Measurements from ENCODE around the gene RABGEF1. TPM values are rescaled to one million over a fixed set of nuclear protein-coding genes. Genes with fewer than 3 reads are reported as not detected.

The RABGEF1 gene
- total and polyA plus RNA-seq, 2 experiments from 2014 or later = 14.7 to 17.5 TPM

DNA sequence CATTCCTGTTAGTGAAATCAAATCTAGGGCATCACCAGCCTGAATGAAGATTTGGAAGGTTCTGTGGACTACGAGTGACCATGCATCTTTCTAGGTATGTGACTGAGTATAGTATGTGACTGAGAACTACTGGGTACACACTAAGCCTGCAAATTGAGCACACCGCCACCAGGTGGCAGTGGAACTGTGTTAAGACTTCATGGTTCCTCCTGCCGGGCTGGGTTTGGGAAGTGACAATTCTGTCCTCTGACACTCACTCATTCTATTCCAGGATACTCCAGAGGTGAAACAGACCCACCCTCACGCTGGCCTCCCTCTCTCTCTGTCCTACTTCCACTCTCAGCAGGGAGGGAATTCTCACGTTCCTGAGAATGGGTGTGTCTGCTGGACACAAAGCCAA lies 96.5 kb downstream of the RABGEF1 start:
- Mint-ChIP-seq H3K27ac (peak overlapping the region; percentile 78; the same call in 1 of the 2 replicates), H3K27me3 (ENCODE audit: insufficient read depth, low read depth, poor library complexity) (peaks cover 3% of the 10 kb centered on the region), H3K4me1 (no peaks in the 10 kb centered on the region), H3K4me3 (no peak overlapping the region), H3K36me3 (ENCODE audit: low read depth) (no peaks in the 10 kb centered on the region), H3K9me3 (peaks cover 8% of the 10 kb centered on the region; the same call in 2 of the 3 replicates)
- DNase-seq (ENCODE audit: low spot score) (peak; percentile 93), ATAC-seq (peak; percentile 94)
- H3K36me3 ChIP-seq (ENCODE audit: insufficient read depth) = no peaks in the 10 kb centered on the region
- no peaks in the 10 kb centered on the region for H3K9me2 ChIP-seq (ENCODE audit: insufficient read depth)
- H4K20me1 ChIP-seq (replicated peaks; ENCODE audit: insufficient read depth) = no peaks in the 10 kb centered on the region
- 0 out of 2 replicates have a peak overlapping the region, but pooled peaks have one; percentile 18 for H2AFZ ChIP-seq
- H3K4me1 ChIP-seq (ENCODE audit: insufficient read depth) = no peaks in the 10 kb centered on the region
- TF ChIP-seq, protein P1, sequence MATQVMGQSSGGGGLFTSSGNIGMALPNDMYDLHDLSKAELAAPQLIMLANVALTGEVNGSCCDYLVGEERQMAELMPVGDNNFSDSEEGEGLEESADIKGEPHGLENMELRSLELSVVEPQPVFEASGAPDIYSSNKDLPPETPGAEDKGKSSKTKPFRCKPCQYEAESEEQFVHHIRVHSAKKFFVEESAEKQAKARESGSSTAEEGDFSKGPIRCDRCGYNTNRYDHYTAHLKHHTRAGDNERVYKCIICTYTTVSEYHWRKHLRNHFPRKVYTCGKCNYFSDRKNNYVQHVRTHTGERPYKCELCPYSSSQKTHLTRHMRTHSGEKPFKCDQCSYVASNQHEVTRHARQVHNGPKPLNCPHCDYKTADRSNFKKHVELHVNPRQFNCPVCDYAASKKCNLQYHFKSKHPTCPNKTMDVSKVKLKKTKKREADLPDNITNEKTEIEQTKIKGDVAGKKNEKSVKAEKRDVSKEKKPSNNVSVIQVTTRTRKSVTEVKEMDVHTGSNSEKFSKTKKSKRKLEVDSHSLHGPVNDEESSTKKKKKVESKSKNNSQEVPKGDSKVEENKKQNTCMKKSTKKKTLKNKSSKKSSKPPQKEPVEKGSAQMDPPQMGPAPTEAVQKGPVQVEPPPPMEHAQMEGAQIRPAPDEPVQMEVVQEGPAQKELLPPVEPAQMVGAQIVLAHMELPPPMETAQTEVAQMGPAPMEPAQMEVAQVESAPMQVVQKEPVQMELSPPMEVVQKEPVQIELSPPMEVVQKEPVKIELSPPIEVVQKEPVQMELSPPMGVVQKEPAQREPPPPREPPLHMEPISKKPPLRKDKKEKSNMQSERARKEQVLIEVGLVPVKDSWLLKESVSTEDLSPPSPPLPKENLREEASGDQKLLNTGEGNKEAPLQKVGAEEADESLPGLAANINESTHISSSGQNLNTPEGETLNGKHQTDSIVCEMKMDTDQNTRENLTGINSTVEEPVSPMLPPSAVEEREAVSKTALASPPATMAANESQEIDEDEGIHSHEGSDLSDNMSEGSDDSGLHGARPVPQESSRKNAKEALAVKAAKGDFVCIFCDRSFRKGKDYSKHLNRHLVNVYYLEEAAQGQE (IDR thresholded peaks at IDR 0.05; ENCODE audit: unreplicated experiment) = peak; percentile 10
- TF ChIP-seq, protein P2, sequence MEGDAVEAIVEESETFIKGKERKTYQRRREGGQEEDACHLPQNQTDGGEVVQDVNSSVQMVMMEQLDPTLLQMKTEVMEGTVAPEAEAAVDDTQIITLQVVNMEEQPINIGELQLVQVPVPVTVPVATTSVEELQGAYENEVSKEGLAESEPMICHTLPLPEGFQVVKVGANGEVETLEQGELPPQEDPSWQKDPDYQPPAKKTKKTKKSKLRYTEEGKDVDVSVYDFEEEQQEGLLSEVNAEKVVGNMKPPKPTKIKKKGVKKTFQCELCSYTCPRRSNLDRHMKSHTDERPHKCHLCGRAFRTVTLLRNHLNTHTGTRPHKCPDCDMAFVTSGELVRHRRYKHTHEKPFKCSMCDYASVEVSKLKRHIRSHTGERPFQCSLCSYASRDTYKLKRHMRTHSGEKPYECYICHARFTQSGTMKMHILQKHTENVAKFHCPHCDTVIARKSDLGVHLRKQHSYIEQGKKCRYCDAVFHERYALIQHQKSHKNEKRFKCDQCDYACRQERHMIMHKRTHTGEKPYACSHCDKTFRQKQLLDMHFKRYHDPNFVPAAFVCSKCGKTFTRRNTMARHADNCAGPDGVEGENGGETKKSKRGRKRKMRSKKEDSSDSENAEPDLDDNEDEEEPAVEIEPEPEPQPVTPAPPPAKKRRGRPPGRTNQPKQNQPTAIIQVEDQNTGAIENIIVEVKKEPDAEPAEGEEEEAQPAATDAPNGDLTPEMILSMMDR (conservative IDR thresholded peaks at IDR 0.05; ENCODE audit: low read depth in 2 of 2) = peak; percentile 79 to 90
- TF ChIP-seq JUNB (IDR thresholded peaks at IDR 0.05; ENCODE audit: unreplicated experiment) = no peak
- H3F3A ChIP-seq (replicated peaks; ENCODE audit: low read depth) = no peaks in the 10 kb centered on the region
- H3K4me3 ChIP-seq = no peak overlapping the region
- no peaks in the 10 kb centered on the region for H3K79me2 ChIP-seq (replicated peaks; ENCODE audit: insufficient read depth)
- no peaks in the 10 kb centered on the region for H3K27me3 ChIP-seq (ENCODE audit: insufficient read depth)
- no peak overlapping the region for H3K4me2 ChIP-seq
- no peak overlapping the region for H3K27ac ChIP-seq (ENCODE audit: low read depth)

DNA sequence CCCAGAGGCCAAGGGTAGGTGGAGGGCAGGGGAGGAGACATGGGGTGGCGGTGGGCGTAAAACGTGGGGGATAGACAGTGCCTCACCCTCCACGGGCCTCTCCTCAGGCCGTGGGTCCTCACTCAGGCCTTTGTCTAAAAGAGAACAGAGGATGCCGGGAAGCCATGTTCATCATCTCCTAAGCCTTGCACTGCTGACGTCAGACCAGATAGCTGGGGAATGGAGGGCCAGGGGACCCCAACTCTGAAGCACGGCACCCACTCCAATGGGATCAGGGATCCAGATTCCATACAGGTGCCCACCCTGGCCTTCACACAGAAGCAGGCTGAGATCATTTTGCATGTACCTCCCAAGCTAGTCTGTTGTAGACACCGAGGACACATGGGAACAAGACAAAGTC lies 97.1 kb downstream of the RABGEF1 start:
- H3K4me1 Mint-ChIP-seq = no peaks in the 10 kb centered on the region
- Histone ChIP-seq H3K27me3 (ENCODE audit: insufficient read depth) (no peaks in the 10 kb centered on the region), H3K79me2 (replicated peaks; ENCODE audit: insufficient read depth) (no peaks in the 10 kb centered on the region), H4K20me1 (replicated peaks; ENCODE audit: insufficient read depth) (no peaks in the 10 kb centered on the region), H3F3A (replicated peaks; ENCODE audit: low read depth) (no peaks in the 10 kb centered on the region), H3K36me3 (ENCODE audit: insufficient read depth) (no peaks in the 10 kb centered on the region), H3K4me2 (no peak overlapping the region), H3K4me1 (ENCODE audit: insufficient read depth) (no peaks in the 10 kb centered on the region), H2AFZ (no peak overlapping the region), H3K4me3 (no peak overlapping the region), H3K27ac (ENCODE audit: low read depth) (no peak overlapping the region), H3K9me2 (ENCODE audit: insufficient read depth) (no peaks in the 10 kb centered on the region)
- ATAC-seq (no peak), DNase-seq (ENCODE audit: low spot score) (no peak)
- TF ChIP-seq CREB1 (CRISPR knock-in tag; IDR thresholded peaks at IDR 0.05; ENCODE audit: low read depth) (no peak), JUNB (IDR thresholded peaks at IDR 0.05; ENCODE audit: unreplicated experiment) (no peak), ZNF331 (CRISPR knock-in tag; IDR thresholded peaks at IDR 0.05; ENCODE audit: low read depth) (no peak), NANOG (IDR thresholded peaks at IDR 0.05; ENCODE audit: borderline replicate concordance) (no peak), ZNF114 (CRISPR knock-in tag; IDR thresholded peaks at IDR 0.05) (no peak), EZH2 (IDR thresholded peaks at IDR 0.05; ENCODE audit: low read depth, unreplicated experiment) (no peak)
- TF ChIP-seq, protein P3, sequence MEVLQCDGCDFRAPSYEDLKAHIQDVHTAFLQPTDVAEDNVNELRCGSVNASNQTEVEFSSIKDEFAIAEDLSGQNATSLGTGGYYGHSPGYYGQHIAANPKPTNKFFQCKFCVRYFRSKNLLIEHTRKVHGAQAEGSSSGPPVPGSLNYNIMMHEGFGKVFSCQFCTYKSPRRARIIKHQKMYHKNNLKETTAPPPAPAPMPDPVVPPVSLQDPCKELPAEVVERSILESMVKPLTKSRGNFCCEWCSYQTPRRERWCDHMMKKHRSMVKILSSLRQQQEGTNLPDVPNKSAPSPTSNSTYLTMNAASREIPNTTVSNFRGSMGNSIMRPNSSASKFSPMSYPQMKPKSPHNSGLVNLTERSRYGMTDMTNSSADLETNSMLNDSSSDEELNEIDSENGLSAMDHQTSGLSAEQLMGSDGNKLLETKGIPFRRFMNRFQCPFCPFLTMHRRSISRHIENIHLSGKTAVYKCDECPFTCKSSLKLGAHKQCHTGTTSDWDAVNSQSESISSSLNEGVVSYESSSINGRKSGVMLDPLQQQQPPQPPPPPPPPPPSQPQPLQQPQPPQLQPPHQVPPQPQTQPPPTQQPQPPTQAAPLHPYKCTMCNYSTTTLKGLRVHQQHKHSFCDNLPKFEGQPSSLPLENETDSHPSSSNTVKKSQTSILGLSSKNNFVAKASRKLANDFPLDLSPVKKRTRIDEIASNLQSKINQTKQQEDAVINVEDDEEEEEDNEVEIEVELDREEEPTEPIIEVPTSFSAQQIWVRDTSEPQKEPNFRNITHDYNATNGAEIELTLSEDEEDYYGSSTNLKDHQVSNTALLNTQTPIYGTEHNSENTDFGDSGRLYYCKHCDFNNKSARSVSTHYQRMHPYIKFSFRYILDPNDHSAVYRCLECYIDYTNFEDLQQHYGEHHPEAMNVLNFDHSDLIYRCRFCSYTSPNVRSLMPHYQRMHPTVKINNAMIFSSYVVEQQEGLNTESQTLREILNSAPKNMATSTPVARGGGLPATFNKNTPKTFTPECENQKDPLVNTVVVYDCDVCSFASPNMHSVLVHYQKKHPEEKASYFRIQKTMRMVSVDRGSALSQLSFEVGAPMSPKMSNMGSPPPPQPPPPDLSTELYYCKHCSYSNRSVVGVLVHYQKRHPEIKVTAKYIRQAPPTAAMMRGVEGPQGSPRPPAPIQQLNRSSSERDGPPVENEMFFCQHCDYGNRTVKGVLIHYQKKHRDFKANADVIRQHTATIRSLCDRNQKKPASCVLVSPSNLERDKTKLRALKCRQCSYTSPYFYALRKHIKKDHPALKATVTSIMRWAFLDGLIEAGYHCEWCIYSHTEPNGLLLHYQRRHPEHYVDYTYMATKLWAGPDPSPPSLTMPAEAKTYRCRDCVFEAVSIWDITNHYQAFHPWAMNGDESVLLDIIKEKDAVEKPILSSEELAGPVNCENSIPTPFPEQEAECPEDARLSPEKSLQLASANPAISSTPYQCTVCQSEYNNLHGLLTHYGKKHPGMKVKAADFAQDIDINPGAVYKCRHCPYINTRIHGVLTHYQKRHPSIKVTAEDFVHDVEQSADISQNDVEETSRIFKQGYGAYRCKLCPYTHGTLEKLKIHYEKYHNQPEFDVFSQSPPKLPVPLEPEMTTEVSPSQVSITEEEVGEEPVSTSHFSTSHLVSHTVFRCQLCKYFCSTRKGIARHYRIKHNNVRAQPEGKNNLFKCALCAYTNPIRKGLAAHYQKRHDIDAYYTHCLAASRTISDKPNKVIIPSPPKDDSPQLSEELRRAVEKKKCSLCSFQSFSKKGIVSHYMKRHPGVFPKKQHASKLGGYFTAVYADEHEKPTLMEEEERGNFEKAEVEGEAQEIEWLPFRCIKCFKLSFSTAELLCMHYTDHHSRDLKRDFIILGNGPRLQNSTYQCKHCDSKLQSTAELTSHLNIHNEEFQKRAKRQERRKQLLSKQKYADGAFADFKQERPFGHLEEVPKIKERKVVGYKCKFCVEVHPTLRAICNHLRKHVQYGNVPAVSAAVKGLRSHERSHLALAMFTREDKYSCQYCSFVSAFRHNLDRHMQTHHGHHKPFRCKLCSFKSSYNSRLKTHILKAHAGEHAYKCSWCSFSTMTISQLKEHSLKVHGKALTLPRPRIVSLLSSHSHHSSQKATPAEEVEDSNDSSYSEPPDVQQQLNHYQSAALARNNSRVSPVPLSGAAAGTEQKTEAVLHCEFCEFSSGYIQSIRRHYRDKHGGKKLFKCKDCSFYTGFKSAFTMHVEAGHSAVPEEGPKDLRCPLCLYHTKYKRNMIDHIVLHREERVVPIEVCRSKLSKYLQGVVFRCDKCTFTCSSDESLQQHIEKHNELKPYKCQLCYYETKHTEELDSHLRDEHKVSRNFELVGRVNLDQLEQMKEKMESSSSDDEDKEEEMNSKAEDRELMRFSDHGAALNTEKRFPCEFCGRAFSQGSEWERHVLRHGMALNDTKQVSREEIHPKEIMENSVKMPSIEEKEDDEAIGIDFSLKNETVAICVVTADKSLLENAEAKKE (CRISPR knock-in tag; IDR thresholded peaks at IDR 0.05) = no peak
- H3K27me3 Mint-ChIP-seq (ENCODE audit: insufficient read depth, low read depth, poor library complexity) = peaks cover 3% of the 10 kb centered on the region
- no peak overlapping the region for H3K27ac Mint-ChIP-seq
- peaks cover 8% of the 10 kb centered on the region; the same call in 2 of the 3 replicates for H3K9me3 Mint-ChIP-seq
- H3K36me3 Mint-ChIP-seq (ENCODE audit: low read depth) = no peaks in the 10 kb centered on the region
- no peak overlapping the region for H3K4me3 Mint-ChIP-seq
